NT2/D1 (cell line): Measurements from ENCODE around the gene RHBDD1.

Source experiments
- YY1 ChIP-seq: IDR thresholded peaks from 2 replicates; pipeline ENCODE4 v1.6.1; 2011; ENCODE audit not compliant: insufficient read length, insufficient read depth
- ZNF274 ChIP-seq: IDR thresholded peaks from 2 replicates; pipeline ENCODE4 v1.6.1; 2011; ENCODE audit warnings: mild to moderate bottlenecking, low read depth, low read length

DNA sequence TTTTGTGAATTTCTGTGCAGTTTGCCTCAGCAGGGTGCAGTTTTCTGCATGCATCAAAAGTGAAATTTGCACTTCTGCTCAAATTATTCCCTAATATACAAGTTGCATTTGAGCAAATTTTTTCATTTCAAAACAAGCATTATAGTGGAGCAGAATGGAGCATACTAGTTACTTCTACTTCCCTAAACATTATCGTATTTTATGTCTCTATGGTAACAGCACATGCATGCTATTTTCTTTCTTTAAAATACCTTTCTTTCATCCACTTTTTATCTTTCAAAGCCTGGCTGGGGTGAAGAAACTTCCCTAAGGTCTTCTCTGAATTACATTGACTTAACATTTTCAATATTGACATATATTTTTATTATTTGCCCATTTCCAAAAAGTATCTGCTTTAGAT, 11.2 kb downstream of the RHBDD1 start:
- TF ChIP-seq YY1: no peak
- TF ChIP-seq ZNF274: no peak
